ENCODE measurements around the gene NDUFA11. TPM values are rescaled to one million over a fixed set of nuclear protein-coding genes. Genes with fewer than 3 reads are reported as not detected.

NDUFA11 gene
- polyA plus RNA-seq, 1 of the 3 experiments (the other 2 are of a cell fraction): 534 TPM

GRCh38 chr19:5951338-5951861 lies 47.8 kb upstream of the NDUFA11 start:
- H3K9ac ChIP-seq: no peak overlapping the region
- TF ChIP-seq RAD21 (IDR thresholded peaks at IDR 0.05; ENCODE audit: low read length): no peak
- TF ChIP-seq CTCF (IDR thresholded peaks at IDR 0.05): no peak
- no peak for TF ChIP-seq FOXJ3 (CRISPR knock-in tag; IDR thresholded peaks at IDR 0.05)
- no peak for TF ChIP-seq TEAD4 (IDR thresholded peaks at IDR 0.05; ENCODE audit: borderline replicate concordance, insufficient read depth)
- no peak for TF ChIP-seq EP300 (IDR thresholded peaks at IDR 0.05; ENCODE audit: borderline replicate concordance in 1 of 2, low read depth in 1 of 2, low read length in 1 of 2)
- H3K79me2 ChIP-seq (ENCODE audit: insufficient read depth): peaks cover 94% of the 10 kb centered on the region
- POLR2A ChIA-PET: interaction anchor here (0.6 to 0.7 kb wide), 2 partner anchors 9 to 17 kb away, joined by 3 read pairs; no protein-coding TSS in a partner anchor
- CTCF ChIA-PET: interaction anchor here (1.1 to 3.5 kb wide), 9 partner anchors 10 to 147 kb away, joined by 3 to 29 read pairs (median 8); no protein-coding TSS in a partner anchor
- no peak for DNase-seq
- peak overlapping the region in 1 of 2 experiments; percentile 14; a peak in 1 of 4 replicates for H3K27ac ChIP-seq (ENCODE audit: low read depth in 2 of 2, low read length in 1 of 2)
- H3K9me2 ChIP-seq: no peaks in the 10 kb centered on the region
- H3K4me2 ChIP-seq: no peak overlapping the region
- 94% methylated on average over 13 of the region's 19 CpGs for WGBS (ENCODE audit: low lambda C conversion rate)
- peaks cover 31 to 63% of the 10 kb centered on the region in 2 experiments for H3K4me1 ChIP-seq (ENCODE audit: control insufficient read depth in 1 of 2, insufficient read depth in 2 of 2, low read depth in 1 of 2, low read length in 1 of 2)
- no peak overlapping the region for H3K4me3 ChIP-seq (ENCODE audit: low read depth in 2 of 2, low read length in 1 of 2)
- no peaks in the 10 kb centered on the region for H3K9me3 ChIP-seq
- H2AFZ ChIP-seq (ENCODE audit: low read depth): no peak overlapping the region
- H3K36me3 ChIP-seq (replicated peaks in 1 of 2; ENCODE audit: control insufficient read depth in 1 of 2, insufficient read depth in 2 of 2, low read length in 1 of 2): peaks cover 0 to 13% of the 10 kb centered on the region in 2 experiments
- H3K27me3 ChIP-seq (ENCODE audit: insufficient read depth): no peaks in the 10 kb centered on the region
- no peaks in the 10 kb centered on the region for H3F3A ChIP-seq (replicated peaks; ENCODE audit: insufficient read depth)
- peaks cover 94% of the 10 kb centered on the region for H4K20me1 ChIP-seq (ENCODE audit: insufficient read depth)

GRCh38 chr19:5950741-5951140 lies 47.2 kb upstream of the NDUFA11 start:
- peaks cover 94% of the 10 kb centered on the region for H4K20me1 ChIP-seq (ENCODE audit: insufficient read depth)
- POLR2A ChIA-PET: interaction anchor here (0.6 kb wide), 1 partner anchor 18 kb away, joined by 3 read pairs; no protein-coding TSS in a partner anchor
- peaks cover 31 to 62% of the 10 kb centered on the region in 2 experiments for H3K4me1 ChIP-seq (ENCODE audit: control insufficient read depth in 1 of 2, insufficient read depth in 2 of 2, low read depth in 1 of 2, low read length in 1 of 2)

More at GRCh38 chr19:5950741-5951140, 47.2 kb upstream of the NDUFA11 start:
- WGBS (ENCODE audit: low lambda C conversion rate): 92% methylated on average over 3 of the region's 3 CpGs
- TF ChIP-seq FOXM1 (IDR thresholded peaks at IDR 0.05; ENCODE audit: low read depth): no peak
- TF ChIP-seq GABPA (IDR thresholded peaks at IDR 0.05; ENCODE audit: low read depth): no peak
- no peak for TF ChIP-seq REST (IDR thresholded peaks at IDR 0.05; ENCODE audit: low read depth, low read length)
- no peak for TF ChIP-seq NRF1 (IDR thresholded peaks at IDR 0.05; ENCODE audit: low read depth, low read length)
- Histone ChIP-seq H3K27ac (ENCODE audit: low read depth in 2 of 2, low read length in 1 of 2) (no peak overlapping the region; a peak in 1 of 4 replicates), H3K9me2 (no peaks in the 10 kb centered on the region), H3F3A (replicated peaks; ENCODE audit: insufficient read depth) (no peaks in the 10 kb centered on the region), H3K79me2 (ENCODE audit: insufficient read depth) (peaks cover 94% of the 10 kb centered on the region), H3K9ac (no peak overlapping the region), H3K36me3 (replicated peaks in 1 of 2; ENCODE audit: control insufficient read depth in 1 of 2, insufficient read depth in 2 of 2, low read length in 1 of 2) (peaks cover 6 to 13% of the 10 kb centered on the region in 2 experiments), H3K4me2 (no peak overlapping the region), H3K9me3 (no peaks in the 10 kb centered on the region), H3K4me3 (ENCODE audit: low read depth in 2 of 2, low read length in 1 of 2) (no peak overlapping the region), H2AFZ (ENCODE audit: low read depth) (no peak overlapping the region), H3K27me3 (ENCODE audit: insufficient read depth) (no peaks in the 10 kb centered on the region)
- CTCF ChIA-PET: interaction anchor here (1.1 to 3.5 kb wide), 7 partner anchors 10 to 72 kb away, joined by 3 to 29 read pairs (median 8); no protein-coding TSS in a partner anchor
- no peak for DNase-seq
